ENCODE data around the gene DNAH6.
"Not testable (repeated sequence)": the region's sequence is repeated elsewhere in the genome, so short reads cannot be mapped to it uniquely, and the experiment has no call there.

DNAH6 gene

GRCh38 chr2:84516234-84516986 is at the start of gene DNAH6:
Gene DNAH6, plus strand, starts transcription at chr2:84516498. Its CDS starts 1,329 bp downstream, at chr2:84517827.
- peak; percentile 61 to 80 for DNase-seq (ENCODE audit: low read depth in 1 of 2, low spot score in 1 of 2)

- DNase-seq (ENCODE audit: low read depth in 1 of 2, low spot score in 1 of 2): no peak
Observed at GRCh38 chr2:84467389-84467788, 48.9 kb upstream of the DNAH6 start.

GRCh38 chr2:84472423-84472822 is 43.9 kb upstream of the DNAH6 start:
- not testable (repeated sequence) for DNase-seq (ENCODE audit: low read depth in 1 of 2, low spot score in 1 of 2)

GRCh38 chr2:84472856-84473565 is 43.3 kb upstream of the DNAH6 start:
- no peak for DNase-seq (ENCODE audit: low read depth in 1 of 2, low spot score in 1 of 2)

GRCh38 chr2:84474176-84474575 is 42.1 kb upstream of the DNAH6 start:
- no peak for DNase-seq (ENCODE audit: low read depth in 1 of 2, low spot score in 1 of 2)

- DNase-seq (ENCODE audit: low read depth in 1 of 2, low spot score in 1 of 2): no peak
Observed at GRCh38 chr2:84477886-84478285, 38.4 kb upstream of the DNAH6 start.

- DNase-seq (ENCODE audit: low read depth in 1 of 2, low spot score in 1 of 2): no peak
Observed at GRCh38 chr2:84478867-84479266, 37.4 kb upstream of the DNAH6 start.

- peak in 1 of 2 donors; percentile 9 for DNase-seq (ENCODE audit: low read depth in 1 of 2, low spot score in 1 of 2)
Observed at GRCh38 chr2:84481702-84482101, 34.6 kb upstream of the DNAH6 start.

- no peak for DNase-seq (ENCODE audit: low read depth in 1 of 2, low spot score in 1 of 2)
Observed at GRCh38 chr2:84482603-84483002, 33.7 kb upstream of the DNAH6 start.

GRCh38 chr2:84483320-84483719 is 33.0 kb upstream of the DNAH6 start:
- DNase-seq (ENCODE audit: low read depth in 1 of 2, low spot score in 1 of 2): no peak

GRCh38 chr2:84486441-84487115 is 29.7 kb upstream of the DNAH6 start:
- DNase-seq (ENCODE audit: low read depth in 1 of 2, low spot score in 1 of 2): no peak

GRCh38 chr2:84487298-84487996 is 28.9 kb upstream of the DNAH6 start:
- no peak for DNase-seq (ENCODE audit: low read depth in 1 of 2, low spot score in 1 of 2)

GRCh38 chr2:84491256-84491655 is 25.0 kb upstream of the DNAH6 start:
- no peak for DNase-seq (ENCODE audit: low read depth in 1 of 2, low spot score in 1 of 2)

- DNase-seq (ENCODE audit: low read depth in 1 of 2, low spot score in 1 of 2): no peak
Observed at GRCh38 chr2:84491741-84492140, 24.6 kb upstream of the DNAH6 start.

- no peak for DNase-seq (ENCODE audit: low read depth in 1 of 2, low spot score in 1 of 2)
Observed at GRCh38 chr2:84492571-84492970, 23.7 kb upstream of the DNAH6 start.

- DNase-seq (ENCODE audit: low read depth in 1 of 2, low spot score in 1 of 2): no peak
Observed at GRCh38 chr2:84493514-84493913, 22.8 kb upstream of the DNAH6 start.

- no peak for DNase-seq (ENCODE audit: low read depth in 1 of 2, low spot score in 1 of 2)
Observed at GRCh38 chr2:84494070-84494469, 22.2 kb upstream of the DNAH6 start.

- DNase-seq (ENCODE audit: low read depth in 1 of 2, low spot score in 1 of 2): peak in 1 of 2 donors; percentile 51
Observed at GRCh38 chr2:84495539-84496146, 20.7 kb upstream of the DNAH6 start.

GRCh38 chr2:84496386-84496785 is 19.9 kb upstream of the DNAH6 start:
- DNase-seq (ENCODE audit: low read depth in 1 of 2, low spot score in 1 of 2): no peak

GRCh38 chr2:84497285-84497684 is 19.0 kb upstream of the DNAH6 start:
- no peak for DNase-seq (ENCODE audit: low read depth in 1 of 2, low spot score in 1 of 2)
